ENCODE data around the gene ARL10.

DNA sequence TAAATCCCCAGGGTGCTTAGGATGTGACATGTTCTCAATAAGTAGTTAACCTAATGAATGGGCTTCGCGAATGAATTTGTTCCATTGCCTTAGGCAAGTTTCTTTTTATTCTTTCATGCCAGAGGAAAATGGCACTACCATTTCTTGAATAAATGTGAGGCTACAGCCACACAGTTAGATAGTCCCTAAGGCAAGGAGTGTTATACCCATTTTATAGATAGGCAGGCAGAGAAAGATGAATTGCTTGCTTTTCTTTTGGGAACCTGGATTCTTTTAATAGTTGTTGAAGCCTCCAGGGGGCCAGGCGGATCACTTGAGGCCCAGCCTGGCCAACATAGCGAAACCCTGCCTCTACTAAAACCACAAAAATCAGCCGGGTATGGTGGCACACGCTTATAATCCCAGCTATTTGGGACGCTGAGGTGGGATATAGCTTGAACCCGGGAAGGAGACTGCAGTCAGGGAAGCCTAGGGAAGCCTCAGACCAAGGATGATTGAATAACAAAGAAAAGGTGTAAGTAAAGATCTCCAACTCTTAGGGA is 22.2 kb downstream of the ARL10 start:
- TF ChIP-seq, protein P1, sequence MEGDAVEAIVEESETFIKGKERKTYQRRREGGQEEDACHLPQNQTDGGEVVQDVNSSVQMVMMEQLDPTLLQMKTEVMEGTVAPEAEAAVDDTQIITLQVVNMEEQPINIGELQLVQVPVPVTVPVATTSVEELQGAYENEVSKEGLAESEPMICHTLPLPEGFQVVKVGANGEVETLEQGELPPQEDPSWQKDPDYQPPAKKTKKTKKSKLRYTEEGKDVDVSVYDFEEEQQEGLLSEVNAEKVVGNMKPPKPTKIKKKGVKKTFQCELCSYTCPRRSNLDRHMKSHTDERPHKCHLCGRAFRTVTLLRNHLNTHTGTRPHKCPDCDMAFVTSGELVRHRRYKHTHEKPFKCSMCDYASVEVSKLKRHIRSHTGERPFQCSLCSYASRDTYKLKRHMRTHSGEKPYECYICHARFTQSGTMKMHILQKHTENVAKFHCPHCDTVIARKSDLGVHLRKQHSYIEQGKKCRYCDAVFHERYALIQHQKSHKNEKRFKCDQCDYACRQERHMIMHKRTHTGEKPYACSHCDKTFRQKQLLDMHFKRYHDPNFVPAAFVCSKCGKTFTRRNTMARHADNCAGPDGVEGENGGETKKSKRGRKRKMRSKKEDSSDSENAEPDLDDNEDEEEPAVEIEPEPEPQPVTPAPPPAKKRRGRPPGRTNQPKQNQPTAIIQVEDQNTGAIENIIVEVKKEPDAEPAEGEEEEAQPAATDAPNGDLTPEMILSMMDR (IDR thresholded peaks at IDR 0.05): no peak
- TF ChIP-seq POLR2A (IDR thresholded peaks at IDR 0.05): no peak
